ENCODE data around the gene PRKCB. TPM values are rescaled to one million over a fixed set of nuclear protein-coding genes. Genes with fewer than 3 reads are reported as not detected.

PRKCB gene
- total RNA-seq, 1 donor from 2014 or later: 0.69 TPM

GRCh38 chr16:23934610-23935236, 98.9 kb downstream of the PRKCB start:
- no peak for DNase-seq
- no peak overlapping the region for H3K4me3 Mint-ChIP-seq (ENCODE audit: unreplicated experiment)
- H3K4me1 Mint-ChIP-seq (ENCODE audit: low read depth, unreplicated experiment): peaks cover 15% of the 10 kb centered on the region
- H3K9me3 Mint-ChIP-seq (ENCODE audit: unreplicated experiment): peaks cover 4% of the 10 kb centered on the region
- H3K27ac Mint-ChIP-seq (ENCODE audit: unreplicated experiment): no peak overlapping the region
- H3K27me3 Mint-ChIP-seq (ENCODE audit: unreplicated experiment): peaks cover under 1% of the 10 kb centered on the region
- no peak for TF ChIP-seq CTCF (IDR thresholded peaks at IDR 0.05; ENCODE audit: partially characterized antibody, unreplicated experiment)
- H3K36me3 Mint-ChIP-seq (ENCODE audit: unreplicated experiment): no peaks in the 10 kb centered on the region

- no peak for TF ChIP-seq CTCF (IDR thresholded peaks at IDR 0.05; ENCODE audit: partially characterized antibody, unreplicated experiment)
- no peak for DNase-seq
- H3K27me3 Mint-ChIP-seq (ENCODE audit: unreplicated experiment): peaks cover 5% of the 10 kb centered on the region
- no peak overlapping the region for H3K4me3 Mint-ChIP-seq (ENCODE audit: unreplicated experiment)
- no peaks in the 10 kb centered on the region for H3K4me1 Mint-ChIP-seq (ENCODE audit: low read depth, unreplicated experiment)
- H3K9me3 Mint-ChIP-seq (ENCODE audit: unreplicated experiment): peaks cover 2% of the 10 kb centered on the region
- H3K36me3 Mint-ChIP-seq (ENCODE audit: unreplicated experiment): no peaks in the 10 kb centered on the region
- no peak overlapping the region for H3K27ac Mint-ChIP-seq (ENCODE audit: unreplicated experiment)
Measured at GRCh38 chr16:23940111-23940510, 104.3 kb downstream of the PRKCB start.

GRCh38 chr16:23941025-23941424, 105.2 kb downstream of the PRKCB start:
- H3K4me3 Mint-ChIP-seq (ENCODE audit: unreplicated experiment): no peak overlapping the region
- peaks cover 2% of the 10 kb centered on the region for H3K9me3 Mint-ChIP-seq (ENCODE audit: unreplicated experiment)
- H3K27ac Mint-ChIP-seq (ENCODE audit: unreplicated experiment): no peak overlapping the region
- H3K27me3 Mint-ChIP-seq (ENCODE audit: unreplicated experiment): peaks cover 5% of the 10 kb centered on the region
- no peak for TF ChIP-seq CTCF (IDR thresholded peaks at IDR 0.05; ENCODE audit: partially characterized antibody, unreplicated experiment)
- no peak for DNase-seq
- H3K36me3 Mint-ChIP-seq (ENCODE audit: unreplicated experiment): no peaks in the 10 kb centered on the region
- H3K4me1 Mint-ChIP-seq (ENCODE audit: low read depth, unreplicated experiment): no peaks in the 10 kb centered on the region

GRCh38 chr16:23941963-23942564, 106.3 kb downstream of the PRKCB start:
- no peak overlapping the region for H3K4me3 Mint-ChIP-seq (ENCODE audit: unreplicated experiment)
- no peaks in the 10 kb centered on the region for H3K4me1 Mint-ChIP-seq (ENCODE audit: low read depth, unreplicated experiment)
- peaks cover 7% of the 10 kb centered on the region for H3K27me3 Mint-ChIP-seq (ENCODE audit: unreplicated experiment)
- H3K27ac Mint-ChIP-seq (ENCODE audit: unreplicated experiment): no peak overlapping the region
- H3K36me3 Mint-ChIP-seq (ENCODE audit: unreplicated experiment): no peaks in the 10 kb centered on the region
- no peak for TF ChIP-seq CTCF (IDR thresholded peaks at IDR 0.05; ENCODE audit: partially characterized antibody, unreplicated experiment)
- H3K9me3 Mint-ChIP-seq (ENCODE audit: unreplicated experiment): no peaks in the 10 kb centered on the region
- DNase-seq: no peak

- Mint-ChIP-seq H3K27me3 (ENCODE audit: unreplicated experiment) (peaks cover 7% of the 10 kb centered on the region), H3K4me1 (ENCODE audit: low read depth, unreplicated experiment) (no peaks in the 10 kb centered on the region), H3K36me3 (ENCODE audit: unreplicated experiment) (no peaks in the 10 kb centered on the region), H3K27ac (ENCODE audit: unreplicated experiment) (no peak overlapping the region), H3K4me3 (ENCODE audit: unreplicated experiment) (no peak overlapping the region), H3K9me3 (ENCODE audit: unreplicated experiment) (no peaks in the 10 kb centered on the region)
- DNase-seq: no peak
- no peak for TF ChIP-seq CTCF (IDR thresholded peaks at IDR 0.05; ENCODE audit: partially characterized antibody, unreplicated experiment)
Measured at GRCh38 chr16:23943604-23944003, 107.8 kb downstream of the PRKCB start.
